Measurements from ENCODE around the gene PHKG2. TPM values are rescaled to one million over a fixed set of nuclear protein-coding genes. Genes with fewer than 3 reads are reported as not detected.

Gene PHKG2
- total and polyA plus RNA-seq, 9 donors, result 13.1 to 41.6 (median 20.6) TPM

- Histone ChIP-seq H3K4me3 (peak overlapping the region; percentile 63), H3K27me3 (no peaks in the 10 kb centered on the region), H3K36me3 (no peaks in the 10 kb centered on the region), H3K9me3 (no peaks in the 10 kb centered on the region), H3K27ac (no peak overlapping the region), H3K4me1 (ENCODE audit: insufficient read depth) (peaks cover 6% of the 10 kb centered on the region)
- 50 to 58% (median 54%) methylated on average over 15 of the region's 15 CpGs for WGBS, 3 donors
- intact Hi-C loops (cut with DNase I), result loop anchor here in 1 of 4 donors (1.0 kb wide), 1 partner anchor 20 kb away; no protein-coding TSS in a partner anchor
- TF ChIP-seq, protein P1, sequence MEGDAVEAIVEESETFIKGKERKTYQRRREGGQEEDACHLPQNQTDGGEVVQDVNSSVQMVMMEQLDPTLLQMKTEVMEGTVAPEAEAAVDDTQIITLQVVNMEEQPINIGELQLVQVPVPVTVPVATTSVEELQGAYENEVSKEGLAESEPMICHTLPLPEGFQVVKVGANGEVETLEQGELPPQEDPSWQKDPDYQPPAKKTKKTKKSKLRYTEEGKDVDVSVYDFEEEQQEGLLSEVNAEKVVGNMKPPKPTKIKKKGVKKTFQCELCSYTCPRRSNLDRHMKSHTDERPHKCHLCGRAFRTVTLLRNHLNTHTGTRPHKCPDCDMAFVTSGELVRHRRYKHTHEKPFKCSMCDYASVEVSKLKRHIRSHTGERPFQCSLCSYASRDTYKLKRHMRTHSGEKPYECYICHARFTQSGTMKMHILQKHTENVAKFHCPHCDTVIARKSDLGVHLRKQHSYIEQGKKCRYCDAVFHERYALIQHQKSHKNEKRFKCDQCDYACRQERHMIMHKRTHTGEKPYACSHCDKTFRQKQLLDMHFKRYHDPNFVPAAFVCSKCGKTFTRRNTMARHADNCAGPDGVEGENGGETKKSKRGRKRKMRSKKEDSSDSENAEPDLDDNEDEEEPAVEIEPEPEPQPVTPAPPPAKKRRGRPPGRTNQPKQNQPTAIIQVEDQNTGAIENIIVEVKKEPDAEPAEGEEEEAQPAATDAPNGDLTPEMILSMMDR (IDR thresholded peaks at IDR 0.05), result no peak
- no peak for TF ChIP-seq POLR2A (IDR thresholded peaks at IDR 0.05)
- TF ChIP-seq EP300 (IDR thresholded peaks at IDR 0.05), result no peak
- DNase-seq, result peak in 2 of 5 donors; percentile 23 to 35
Measured at GRCh38 chr16:30762991-30763725, 14.9 kb downstream of the PHKG2 start.

DNA sequence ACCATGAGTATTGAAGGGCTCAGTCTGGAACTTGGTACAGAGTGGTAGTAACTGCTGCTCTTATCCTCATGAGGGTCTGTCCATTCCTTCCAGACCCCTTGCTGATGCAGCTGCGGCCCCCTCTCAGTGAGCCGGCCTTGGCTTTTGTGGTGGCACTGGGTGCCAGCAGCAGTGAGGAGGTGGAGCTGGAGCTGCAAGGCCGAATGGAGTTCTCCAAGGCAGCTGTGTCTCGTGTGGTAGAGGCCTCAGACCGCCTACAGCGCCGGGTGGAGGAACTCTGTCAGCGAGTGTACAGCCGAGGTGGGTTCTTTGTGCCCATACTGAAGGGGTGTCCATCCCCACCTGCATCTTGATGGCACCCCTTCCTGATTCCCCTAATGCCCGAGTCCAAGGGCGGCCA is 15.9 kb downstream of the PHKG2 start:
- H3K4me1 ChIP-seq (ENCODE audit: insufficient read depth), result peaks cover 6% of the 10 kb centered on the region
- no peak overlapping the region for H3K27ac ChIP-seq
- H3K27me3 ChIP-seq, result no peaks in the 10 kb centered on the region
- no peak overlapping the region for H3K4me3 ChIP-seq
- TF ChIP-seq POLR2A (IDR thresholded peaks at IDR 0.05) (no peak), EP300 (IDR thresholded peaks at IDR 0.05) (no peak)
- TF ChIP-seq, protein P1 (IDR thresholded peaks at IDR 0.05), result no peak
- intact Hi-C loops (cut with DNase I), result no loop called here
- no peaks in the 10 kb centered on the region for H3K36me3 ChIP-seq
- DNase-seq, result peak in 1 of 5 donors; percentile 29
- no peaks in the 10 kb centered on the region for H3K9me3 ChIP-seq
- 82 to 84% (median 83%) methylated on average over 11 of the region's 11 CpGs for WGBS, 3 donors

GRCh38 chr16:30764816-30765465 is 16.7 kb downstream of the PHKG2 start:
- Histone ChIP-seq H3K4me3 (no peak overlapping the region), H3K4me1 (ENCODE audit: insufficient read depth) (peaks cover 6% of the 10 kb centered on the region), H3K36me3 (no peaks in the 10 kb centered on the region), H3K27ac (no peak overlapping the region), H3K27me3 (no peaks in the 10 kb centered on the region), H3K9me3 (no peaks in the 10 kb centered on the region)
- TF ChIP-seq EP300 (IDR thresholded peaks at IDR 0.05) (no peak), POLR2A (IDR thresholded peaks at IDR 0.05) (no peak)
- TF ChIP-seq, protein P1 (IDR thresholded peaks at IDR 0.05), result no peak
- DNase-seq, result peak in 1 of 5 donors; percentile 30
- 90 to 93% (median 92%) methylated on average over 12 of the region's 12 CpGs for WGBS, 3 donors
- intact Hi-C loops (cut with DNase I), result no loop called here

GRCh38 chr16:30766206-30766932 is 18.1 kb downstream of the PHKG2 start:
- intact Hi-C loops (cut with DNase I), result no loop called here
- Histone ChIP-seq H3K4me1 (ENCODE audit: insufficient read depth) (no peaks in the 10 kb centered on the region), H3K9me3 (no peaks in the 10 kb centered on the region), H3K27ac (no peak overlapping the region), H3K27me3 (no peaks in the 10 kb centered on the region), H3K4me3 (no peak overlapping the region), H3K36me3 (no peaks in the 10 kb centered on the region)
- DNase-seq, result peak in 1 of 5 donors; percentile 31
- TF ChIP-seq POLR2A (IDR thresholded peaks at IDR 0.05), result no peak
- TF ChIP-seq EP300 (IDR thresholded peaks at IDR 0.05), result no peak
- TF ChIP-seq, protein P1 (IDR thresholded peaks at IDR 0.05), result no peak
- WGBS, 3 donors, result 79 to 87% (median 86%) methylated on average over 27 to 29 of the region's 29 CpGs

Data from ovary (tissue), 9 donors.